ENCODE data around the gene OSER1. TPM values are rescaled to one million over a fixed set of nuclear protein-coding genes. Genes with fewer than 3 reads are reported as not detected.

Gene OSER1
- total RNA-seq, 1 donor from 2014 or later, result 53.2 TPM

DNA sequence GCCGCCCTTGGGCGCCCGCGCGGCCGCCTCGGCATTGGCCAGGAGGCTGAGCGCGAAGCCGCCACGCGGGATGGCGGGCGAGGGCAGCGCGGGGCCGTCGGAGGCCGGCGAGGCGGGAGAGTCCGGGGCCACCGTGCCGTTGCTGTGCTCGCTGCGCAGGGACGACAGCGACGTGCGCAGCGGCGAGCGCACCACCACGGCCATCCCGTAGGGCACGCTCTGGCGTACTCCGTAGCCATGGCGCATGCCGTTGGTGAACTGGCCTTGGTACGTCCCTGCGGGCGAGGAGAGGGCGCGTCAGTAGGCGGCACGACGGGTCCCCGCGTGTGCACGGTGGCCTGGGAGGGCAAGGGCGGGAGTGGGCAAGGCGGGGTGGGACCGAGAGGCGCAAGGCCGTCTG is 50.4 kb downstream of the OSER1 start:
- DNase-seq (ENCODE audit: low read depth) (no peak), FAIRE-seq (no peak)
- Histone ChIP-seq H3K4me3 (ENCODE audit: low read depth, low read length) (no peak overlapping the region), H3K27me3 (ENCODE audit: control insufficient read depth, insufficient read depth, low read length) (peaks cover 1% of the 10 kb centered on the region), H3K36me3 (ENCODE audit: control insufficient read depth, insufficient read depth, low read length) (no peaks in the 10 kb centered on the region)
- no peak for TF ChIP-seq CTCF (IDR thresholded peaks at IDR 0.05; ENCODE audit: insufficient read depth, low read length, severe bottlenecking)

- Histone ChIP-seq H3K27me3 (ENCODE audit: control insufficient read depth, insufficient read depth, low read length) (peaks cover 1% of the 10 kb centered on the region), H3K36me3 (ENCODE audit: control insufficient read depth, insufficient read depth, low read length) (no peaks in the 10 kb centered on the region), H3K4me3 (ENCODE audit: low read depth, low read length) (no peak overlapping the region)
- no peak for TF ChIP-seq CTCF (IDR thresholded peaks at IDR 0.05; ENCODE audit: insufficient read depth, low read length, severe bottlenecking)
- no peak for FAIRE-seq
- no peak for DNase-seq (ENCODE audit: low read depth)
Observed at GRCh38 chr20:44159711-44160110, 50.9 kb downstream of the OSER1 start.

DNA sequence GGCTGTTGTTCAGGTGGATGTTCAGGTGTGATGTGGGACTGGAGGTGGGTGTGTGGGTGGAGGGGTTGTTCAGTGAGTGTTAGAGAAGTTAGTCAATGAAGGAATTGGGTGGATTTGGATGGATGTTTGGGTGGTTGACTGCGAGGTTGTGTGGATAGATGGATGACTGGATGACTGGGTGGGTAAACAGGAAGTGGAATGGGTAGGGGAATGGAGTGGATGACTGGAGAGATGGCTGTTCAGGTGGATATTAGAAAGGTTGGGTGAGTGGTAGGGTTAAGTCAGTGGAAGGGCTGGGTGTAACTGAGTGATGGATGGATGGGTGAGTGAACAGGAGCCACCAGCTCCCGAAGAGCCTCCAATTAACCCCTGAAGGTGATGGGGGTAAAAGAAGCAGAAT is 51.4 kb downstream of the OSER1 start:
- Histone ChIP-seq H3K27me3 (ENCODE audit: control insufficient read depth, insufficient read depth, low read length) (peaks cover 1% of the 10 kb centered on the region), H3K36me3 (ENCODE audit: control insufficient read depth, insufficient read depth, low read length) (no peaks in the 10 kb centered on the region), H3K4me3 (ENCODE audit: low read depth, low read length) (no peak overlapping the region)
- no peak for TF ChIP-seq CTCF (IDR thresholded peaks at IDR 0.05; ENCODE audit: insufficient read depth, low read length, severe bottlenecking)
- FAIRE-seq, result no peak
- no peak for DNase-seq (ENCODE audit: low read depth)

- FAIRE-seq (no peak), DNase-seq (ENCODE audit: low read depth) (no peak)
- Histone ChIP-seq H3K27me3 (ENCODE audit: control insufficient read depth, insufficient read depth, low read length) (no peaks in the 10 kb centered on the region), H3K36me3 (ENCODE audit: control insufficient read depth, insufficient read depth, low read length) (no peaks in the 10 kb centered on the region), H3K4me3 (ENCODE audit: low read depth, low read length) (no peak overlapping the region)
- TF ChIP-seq CTCF (IDR thresholded peaks at IDR 0.05; ENCODE audit: insufficient read depth, low read length, severe bottlenecking), result no peak
Observed at GRCh38 chr20:44157061-44157460, 53.5 kb downstream of the OSER1 start.

DNA sequence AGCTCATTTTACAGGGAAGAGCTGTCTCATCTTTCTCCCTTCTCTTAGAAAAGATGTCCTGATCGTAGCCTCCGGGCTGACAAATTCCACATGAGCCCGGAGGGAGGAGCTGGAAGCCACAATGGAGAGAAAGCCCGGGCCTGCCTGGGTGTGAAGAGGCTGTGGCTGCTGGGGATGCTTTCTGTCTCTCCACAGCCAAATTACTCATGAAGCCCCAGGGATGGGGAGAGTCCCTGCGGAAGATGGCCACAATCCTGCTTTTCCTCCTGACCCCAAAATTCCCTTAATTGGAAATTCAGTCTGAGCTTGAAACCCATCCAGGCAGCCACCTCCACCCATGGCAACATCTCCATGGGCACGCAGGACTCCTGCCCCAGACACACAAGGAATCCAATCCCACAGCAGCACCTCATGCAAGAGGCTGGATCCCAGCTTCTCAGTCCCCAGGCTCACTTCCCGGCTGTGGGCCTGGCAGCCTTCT is 56.0 kb downstream of the OSER1 start:
- no peak for TF ChIP-seq CTCF (IDR thresholded peaks at IDR 0.05; ENCODE audit: insufficient read depth, low read length, severe bottlenecking)
- DNase-seq (ENCODE audit: low read depth) (no peak), FAIRE-seq (no peak)
- Histone ChIP-seq H3K27me3 (ENCODE audit: control insufficient read depth, insufficient read depth, low read length) (no peaks in the 10 kb centered on the region), H3K36me3 (ENCODE audit: control insufficient read depth, insufficient read depth, low read length) (no peaks in the 10 kb centered on the region), H3K4me3 (ENCODE audit: low read depth, low read length) (no peak overlapping the region)

- TF ChIP-seq CTCF (IDR thresholded peaks at IDR 0.05; ENCODE audit: insufficient read depth, low read length, severe bottlenecking), result no peak
- H3K36me3 ChIP-seq (ENCODE audit: control insufficient read depth, insufficient read depth, low read length), result no peaks in the 10 kb centered on the region
- FAIRE-seq, result no peak
Observed at GRCh38 chr20:44153636-44154043, 56.9 kb downstream of the OSER1 start.

More at GRCh38 chr20:44153636-44154043, 56.9 kb downstream of the OSER1 start:
- Histone ChIP-seq H3K4me3 (ENCODE audit: low read depth, low read length) (no peak overlapping the region), H3K27me3 (ENCODE audit: control insufficient read depth, insufficient read depth, low read length) (no peaks in the 10 kb centered on the region)
- DNase-seq (ENCODE audit: low read depth), result no peak

All from bronchial epithelial cell (primary cell).